Measurements from ENCODE around the gene CYP19A1.

DNA sequence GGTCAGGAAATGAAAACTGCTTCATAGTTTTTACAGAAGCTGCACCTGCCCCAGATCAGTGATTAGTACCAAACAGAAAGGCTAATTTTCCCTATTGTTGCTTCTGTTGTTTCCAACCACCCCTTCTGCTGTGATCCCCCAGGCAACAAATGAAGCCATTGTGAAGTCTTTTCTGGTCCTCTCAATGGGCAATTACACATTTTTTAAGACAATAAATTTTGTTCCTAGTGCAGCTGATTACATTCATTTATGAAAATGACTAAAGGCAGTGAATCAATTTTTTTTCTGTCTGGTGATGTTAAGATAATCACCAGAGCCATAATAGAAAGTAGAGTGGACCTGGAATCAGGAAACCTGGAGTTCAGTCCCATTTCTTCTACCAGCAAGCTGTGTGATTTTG lies 35.7 kb upstream of the CYP19A1 start:
- TF ChIP-seq EZH2 (IDR thresholded peaks at IDR 0.05) (no peak), TCF7L2 (IDR thresholded peaks at IDR 0.05; ENCODE audit: borderline replicate concordance, extremely low read depth, insufficient read depth, insufficient read length) (no peak), CEBPB (IDR thresholded peaks at IDR 0.05; ENCODE audit: low read depth) (no peak), SIN3A (IDR thresholded peaks at IDR 0.05; ENCODE audit: low read depth) (no peak), ZFX (IDR thresholded peaks at IDR 0.05) (no peak), SP1 (IDR thresholded peaks at IDR 0.05; ENCODE audit: low read depth) (no peak)
- TF ChIP-seq, protein P1, sequence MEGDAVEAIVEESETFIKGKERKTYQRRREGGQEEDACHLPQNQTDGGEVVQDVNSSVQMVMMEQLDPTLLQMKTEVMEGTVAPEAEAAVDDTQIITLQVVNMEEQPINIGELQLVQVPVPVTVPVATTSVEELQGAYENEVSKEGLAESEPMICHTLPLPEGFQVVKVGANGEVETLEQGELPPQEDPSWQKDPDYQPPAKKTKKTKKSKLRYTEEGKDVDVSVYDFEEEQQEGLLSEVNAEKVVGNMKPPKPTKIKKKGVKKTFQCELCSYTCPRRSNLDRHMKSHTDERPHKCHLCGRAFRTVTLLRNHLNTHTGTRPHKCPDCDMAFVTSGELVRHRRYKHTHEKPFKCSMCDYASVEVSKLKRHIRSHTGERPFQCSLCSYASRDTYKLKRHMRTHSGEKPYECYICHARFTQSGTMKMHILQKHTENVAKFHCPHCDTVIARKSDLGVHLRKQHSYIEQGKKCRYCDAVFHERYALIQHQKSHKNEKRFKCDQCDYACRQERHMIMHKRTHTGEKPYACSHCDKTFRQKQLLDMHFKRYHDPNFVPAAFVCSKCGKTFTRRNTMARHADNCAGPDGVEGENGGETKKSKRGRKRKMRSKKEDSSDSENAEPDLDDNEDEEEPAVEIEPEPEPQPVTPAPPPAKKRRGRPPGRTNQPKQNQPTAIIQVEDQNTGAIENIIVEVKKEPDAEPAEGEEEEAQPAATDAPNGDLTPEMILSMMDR (IDR thresholded peaks at IDR 0.05 in 2 of 3, conservative IDR thresholded peaks at IDR 0.05 in 1 of 3; ENCODE audit: borderline replicate concordance in 1 of 3, insufficient read depth in 1 of 3, low read depth in 2 of 3, low read length in 2 of 3) = no peak
- TF ChIP-seq, protein P2, sequence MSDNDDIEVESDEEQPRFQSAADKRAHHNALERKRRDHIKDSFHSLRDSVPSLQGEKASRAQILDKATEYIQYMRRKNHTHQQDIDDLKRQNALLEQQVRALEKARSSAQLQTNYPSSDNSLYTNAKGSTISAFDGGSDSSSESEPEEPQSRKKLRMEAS (IDR thresholded peaks at IDR 0.05) = no peak
